Stimulated activated CD4-positive, alpha-beta T cell treated with anti-CD3 and anti-CD28 coated beads, Interleukin-15, amount 100 ng/mL, for 1 hour (primary cell): ENCODE results near the gene PLD3.

Source experiments
- DNase-seq, 2 donors: peaks; one replicate each; pipeline ENCODE4 v3.0.0-alpha.2; 2020; ENCODE audit warnings: low read depth in 1 of 2, low spot score in 1 of 2

Gene PLD3

GRCh38 chr19:40411958-40412499, 63.5 kb downstream of the PLD3 start:
- no peak for DNase-seq

DNA sequence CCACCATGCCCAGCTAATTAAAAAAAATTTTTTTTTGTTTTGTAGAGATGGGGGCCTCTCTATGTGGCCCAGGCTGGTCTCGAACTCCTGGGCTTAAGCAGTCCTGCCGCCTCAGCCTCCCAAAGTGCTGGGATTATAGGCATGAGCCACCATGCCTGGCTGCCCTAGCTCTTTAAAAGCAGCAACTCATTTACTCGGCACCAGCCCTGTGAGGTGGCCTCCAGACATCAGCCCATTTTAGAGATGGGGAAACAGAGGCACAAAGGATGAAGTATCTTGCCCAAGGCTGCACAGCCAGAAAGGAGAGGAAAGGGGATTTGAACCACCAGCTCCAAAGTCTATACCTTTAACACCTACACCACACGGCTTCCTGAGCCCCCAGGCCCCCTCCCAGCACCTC, 64.4 kb downstream of the PLD3 start:
- no peak for DNase-seq

DNA sequence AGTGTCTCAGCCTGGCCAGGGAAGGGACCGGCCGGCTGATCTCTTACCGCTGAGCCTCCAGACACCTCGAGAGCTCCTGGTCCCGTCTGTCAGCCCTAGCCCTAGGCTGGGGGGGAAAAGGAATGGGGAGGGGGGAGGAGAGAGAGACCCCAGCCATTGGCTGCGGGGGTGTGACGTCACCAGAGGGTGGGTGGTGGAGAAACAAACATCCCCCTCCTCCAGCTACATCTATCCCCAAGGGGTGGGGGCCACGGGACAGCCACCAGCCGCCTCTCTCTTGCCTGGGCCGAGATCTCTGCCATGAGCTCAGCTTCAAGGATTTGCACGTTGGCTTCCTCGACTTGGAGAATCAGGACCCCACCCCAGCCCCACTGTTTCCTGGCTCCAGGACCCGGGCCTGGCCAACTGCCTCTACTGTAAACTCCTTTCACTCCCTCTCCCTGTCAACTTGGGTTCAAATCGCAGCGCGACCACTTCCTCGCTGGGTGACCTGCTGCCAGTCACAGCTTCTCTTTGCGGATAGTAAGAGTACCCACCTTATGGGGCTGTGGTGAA, 64.9 kb downstream of the PLD3 start, which contains the start of gene PRX:
TSS of gene PRX (minus strand) at position 88 of the 555 bp plus-strand sequence. CDS start 5,446 bp downstream, outside the sequence.
- no peak for DNase-seq

DNA sequence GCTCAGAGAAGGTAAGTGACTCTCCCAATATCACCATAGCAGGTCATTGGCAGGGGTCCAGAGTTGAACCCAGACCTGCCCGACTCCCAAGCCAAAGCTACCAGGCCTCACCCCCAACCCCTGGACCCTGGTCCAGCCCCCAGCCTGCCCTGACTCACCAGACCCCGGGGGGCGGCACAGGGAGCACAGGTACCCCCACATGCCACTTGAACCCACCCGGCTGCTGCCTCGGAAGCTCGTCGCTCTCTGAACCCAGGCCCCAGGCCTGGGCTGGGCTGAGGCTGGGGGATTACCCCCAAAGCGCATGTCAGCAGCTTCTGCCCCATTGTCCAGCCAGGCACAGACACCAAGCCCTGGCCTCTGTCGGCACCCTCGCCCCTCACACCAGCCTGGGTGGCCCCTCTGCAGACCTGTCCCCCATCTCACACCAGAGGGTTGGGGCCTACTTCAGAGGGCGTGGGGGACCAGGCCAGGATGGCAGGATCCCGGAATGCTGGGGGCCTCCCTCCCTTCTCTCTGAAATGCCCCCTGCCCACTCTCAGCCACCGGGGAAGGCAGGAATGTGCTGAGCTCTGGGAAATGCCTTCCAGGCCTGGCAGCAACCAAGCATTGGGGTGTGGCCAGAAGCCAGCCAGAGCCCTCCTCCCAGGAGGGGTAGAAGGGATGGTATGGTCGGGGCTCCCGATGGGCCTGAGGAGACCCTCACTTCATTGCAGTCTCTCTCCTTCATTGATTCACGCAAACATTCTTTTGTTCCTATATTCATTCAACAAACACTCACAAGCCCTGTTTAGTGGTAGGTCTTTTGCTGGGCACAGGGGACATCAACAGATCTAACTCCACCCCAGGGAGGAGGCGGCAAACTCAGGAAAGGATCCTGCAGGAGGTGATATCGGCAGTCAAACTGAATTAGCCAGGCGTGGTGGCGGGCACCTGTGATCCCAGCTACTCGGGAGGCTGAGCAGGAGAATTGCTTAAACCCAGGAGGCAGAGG, 66.3 kb downstream of the PLD3 start:
- DNase-seq = no peak

DNA sequence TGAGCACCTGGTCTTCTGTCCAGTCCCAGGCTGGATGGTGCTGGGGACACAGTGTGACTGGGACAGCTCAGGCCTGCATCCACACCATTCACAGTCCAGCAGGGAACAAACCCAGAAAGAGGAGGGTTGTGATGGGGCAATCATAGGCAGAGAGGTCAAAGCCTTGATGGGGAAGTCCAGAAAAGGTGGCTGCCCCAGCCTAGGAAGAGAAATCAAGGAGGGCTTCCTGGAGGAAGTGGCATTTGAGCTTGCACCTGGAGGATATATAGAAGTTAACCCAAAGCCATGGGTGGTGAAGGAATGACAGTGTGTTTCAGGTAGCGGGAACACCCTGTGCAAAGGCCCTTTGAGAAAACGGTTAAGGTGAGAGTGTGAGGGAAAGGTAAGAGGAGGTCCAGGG, 67.3 kb downstream of the PLD3 start:
- no peak for DNase-seq

- DNase-seq = no peak
Observed at GRCh38 chr19:40416918-40417642, 68.6 kb downstream of the PLD3 start.

- DNase-seq = no peak
Observed at GRCh38 chr19:40417643-40417981, 69.1 kb downstream of the PLD3 start.

DNA sequence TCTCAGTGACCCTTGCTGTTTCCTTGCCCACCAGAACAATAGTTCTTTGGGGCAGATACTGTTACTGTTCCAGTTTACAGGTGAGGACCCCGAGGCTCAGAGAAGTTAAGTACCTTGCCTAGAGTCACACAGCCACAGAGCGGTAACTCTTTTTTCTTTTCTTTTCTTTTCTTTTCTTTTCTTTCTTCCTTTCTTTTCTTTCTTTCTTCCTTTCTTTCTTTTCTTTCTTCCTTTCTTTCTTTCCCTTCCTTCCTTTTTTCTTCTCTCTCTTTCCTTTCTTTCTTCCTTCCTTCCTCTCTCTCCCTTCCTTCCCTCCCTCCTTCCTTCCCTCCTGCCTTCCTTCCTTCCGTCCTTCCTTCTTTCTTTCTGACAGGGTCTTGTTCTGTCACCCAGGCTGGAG, 69.5 kb downstream of the PLD3 start:
- no peak for DNase-seq

GRCh38 chr19:40419066-40419612, 70.6 kb downstream of the PLD3 start:
- DNase-seq = no peak

GRCh38 chr19:40419780-40420179, 71.3 kb downstream of the PLD3 start:
- no peak for DNase-seq

DNA sequence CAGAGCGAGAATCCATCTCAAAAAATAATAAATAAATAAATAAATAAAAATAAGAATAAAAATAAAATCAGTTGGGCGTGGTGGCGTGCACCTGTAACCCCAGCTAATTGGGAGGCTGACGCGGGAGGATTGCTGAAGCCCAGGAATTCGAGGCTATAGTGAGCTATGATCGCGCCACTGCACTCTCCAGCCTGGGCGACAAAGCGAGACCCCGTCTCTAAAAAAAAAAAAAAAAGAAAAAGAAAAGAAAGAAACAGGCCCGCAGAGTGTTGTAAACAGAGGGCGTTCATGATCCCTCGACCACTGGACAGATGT, 71.9 kb downstream of the PLD3 start:
- DNase-seq = no peak

DNA sequence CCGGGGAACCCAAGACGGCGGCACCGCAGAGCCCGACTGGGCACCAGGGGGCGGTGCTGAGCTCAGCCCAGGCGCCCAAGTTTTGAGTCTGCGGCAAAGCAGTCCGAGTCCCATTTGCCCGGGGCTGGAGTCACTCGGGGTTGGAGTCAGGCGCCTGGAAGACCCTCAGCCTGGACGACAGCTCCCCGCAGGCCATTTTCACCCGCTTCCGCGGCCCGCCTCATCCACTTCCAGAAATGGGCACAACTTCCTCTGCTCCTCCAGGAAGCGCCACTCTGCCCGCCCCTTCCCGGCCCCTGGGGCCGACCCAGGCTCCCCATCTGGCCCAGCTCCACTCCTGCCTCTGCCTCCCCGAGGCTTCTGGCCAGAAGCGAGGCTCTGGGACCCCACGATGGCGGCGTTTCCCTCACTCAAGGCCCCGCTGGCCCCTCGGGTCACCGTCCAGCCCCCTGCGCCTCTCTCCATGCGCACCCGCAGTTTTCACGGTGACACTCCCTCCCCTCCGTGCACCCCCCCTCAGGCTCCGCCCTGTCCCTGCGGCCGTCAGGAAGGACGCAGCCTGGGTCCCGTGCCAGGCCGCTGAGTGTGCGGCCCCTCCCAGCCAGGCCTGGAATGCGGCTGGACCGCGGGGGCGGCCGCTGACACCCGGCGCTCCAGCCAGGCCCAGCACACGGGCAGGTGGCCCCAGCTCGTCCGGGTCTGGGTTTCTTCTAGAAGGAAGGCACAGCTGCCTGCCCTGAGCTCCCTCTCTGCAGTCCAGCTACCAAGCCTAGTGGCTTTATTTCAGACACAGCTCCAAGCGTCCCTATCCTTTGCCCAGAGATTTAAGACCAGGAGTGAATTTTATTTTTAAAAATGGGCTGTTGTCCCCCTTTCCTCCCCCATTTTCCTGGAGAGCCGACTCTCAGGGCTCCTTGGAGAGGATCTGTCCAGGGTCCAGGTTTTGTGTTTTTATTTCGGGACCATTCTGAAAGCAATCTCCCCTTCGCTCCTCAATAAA, 72.6 kb downstream of the PLD3 start:
- DNase-seq = peak; percentile 47 to 57

GRCh38 chr19:40421993-40422747, 73.7 kb downstream of the PLD3 start:
- no peak for DNase-seq

- DNase-seq = no peak
Observed at GRCh38 chr19:40422748-40423566, 74.5 kb downstream of the PLD3 start.

- DNase-seq = no peak
Observed at GRCh38 chr19:40423938-40424337, 75.4 kb downstream of the PLD3 start.

- DNase-seq = no peak
Observed at GRCh38 chr19:40424637-40425449, 76.3 kb downstream of the PLD3 start.

GRCh38 chr19:40425450-40426287, 77.2 kb downstream of the PLD3 start, which contains the start of gene SERTAD1:
TSS of gene SERTAD1 (minus strand) at chr19:40425992. CDS start at chr19:40423546, 2,446 bp downstream.
- peak; percentile 100 for DNase-seq
